Measurements from ENCODE around the gene RHBDF1.
"Not testable (repeated sequence)": the region's sequence is repeated elsewhere in the genome, so short reads cannot be mapped to it uniquely, and the experiment has no call there.

RHBDF1 gene

DNA sequence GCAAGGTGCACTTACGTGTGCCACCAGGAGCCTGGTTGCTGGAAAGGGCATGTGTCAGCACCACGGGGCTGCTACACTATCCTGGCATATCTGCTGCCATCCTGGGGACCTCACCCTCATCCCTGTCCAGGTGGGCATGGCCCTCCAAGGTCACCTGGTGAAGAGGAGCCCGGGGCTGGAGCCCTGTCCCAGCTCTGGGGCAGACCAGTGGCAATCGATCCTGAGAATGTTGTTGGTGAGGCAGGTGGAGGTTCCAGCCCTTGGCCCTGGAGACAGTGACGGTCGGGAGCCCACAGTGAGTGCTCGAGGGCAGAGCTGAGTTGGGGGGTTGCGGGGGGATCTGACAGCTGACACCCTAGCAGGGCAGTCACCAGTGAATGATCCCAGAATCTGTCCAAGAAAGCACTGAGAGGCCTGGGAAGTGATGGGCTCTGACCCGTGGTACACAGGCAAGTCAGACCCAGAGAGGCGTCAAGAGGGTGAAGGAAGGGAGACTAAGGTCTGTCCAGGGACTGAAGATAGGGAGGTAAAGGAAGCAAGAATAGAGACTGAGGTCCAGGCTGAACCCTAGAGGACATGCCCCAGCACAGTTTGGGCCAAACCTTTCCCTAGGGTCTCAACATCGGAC, 36.6 kb downstream of the RHBDF1 start:
- no peak for DNase-seq (ENCODE audit: low read depth)

DNA sequence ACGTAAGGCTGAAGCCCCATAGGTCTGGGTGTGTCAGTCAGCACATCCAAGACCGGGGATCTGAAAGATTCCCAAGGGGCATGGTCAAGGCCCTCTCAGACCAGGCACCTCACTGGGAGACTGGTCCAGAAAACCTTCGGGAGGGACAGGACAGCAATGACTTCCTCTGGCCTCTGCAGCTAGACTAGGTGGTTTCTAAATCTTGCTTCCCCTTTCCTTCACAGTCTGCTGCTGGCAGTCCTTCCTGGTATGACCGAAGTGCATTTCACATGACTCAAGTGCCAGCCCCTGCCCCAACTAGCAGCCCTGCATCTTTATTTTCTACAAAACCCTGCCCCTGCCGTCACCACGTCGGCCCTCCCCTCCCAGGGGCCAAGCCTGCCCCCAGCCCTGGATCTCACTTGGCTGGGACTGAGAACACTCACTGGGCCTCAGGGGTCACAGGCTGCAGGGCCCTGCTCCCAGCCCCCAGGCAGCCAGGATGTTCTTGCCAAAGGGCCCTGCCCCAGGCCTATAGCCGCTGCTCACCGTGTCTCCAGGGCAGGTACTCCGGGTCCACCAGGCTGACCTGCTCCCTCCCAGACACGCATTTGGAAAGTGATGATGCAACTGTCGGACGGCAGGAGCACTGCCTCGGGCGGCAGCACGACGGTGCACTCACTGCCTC, 37.3 kb downstream of the RHBDF1 start:
- DNase-seq (ENCODE audit: low read depth), result no peak

DNA sequence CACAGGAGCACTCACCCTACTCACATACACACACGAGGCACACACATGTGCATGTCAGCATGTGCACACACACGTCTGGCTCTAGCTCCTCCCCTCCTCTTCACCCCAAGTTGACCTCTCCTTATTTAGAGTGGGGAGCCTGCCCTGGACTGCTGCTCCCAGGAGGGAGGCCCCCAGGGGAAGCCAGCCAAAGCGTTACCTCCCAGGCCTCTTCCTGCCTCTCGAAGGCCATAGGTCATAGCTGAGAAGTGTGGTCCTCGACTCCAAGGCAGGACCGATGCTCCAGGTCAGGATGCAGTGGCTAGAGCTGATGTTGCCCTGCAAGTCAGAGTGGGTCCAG, 37.8 kb downstream of the RHBDF1 start:
- DNase-seq (ENCODE audit: low read depth), result no peak

DNA sequence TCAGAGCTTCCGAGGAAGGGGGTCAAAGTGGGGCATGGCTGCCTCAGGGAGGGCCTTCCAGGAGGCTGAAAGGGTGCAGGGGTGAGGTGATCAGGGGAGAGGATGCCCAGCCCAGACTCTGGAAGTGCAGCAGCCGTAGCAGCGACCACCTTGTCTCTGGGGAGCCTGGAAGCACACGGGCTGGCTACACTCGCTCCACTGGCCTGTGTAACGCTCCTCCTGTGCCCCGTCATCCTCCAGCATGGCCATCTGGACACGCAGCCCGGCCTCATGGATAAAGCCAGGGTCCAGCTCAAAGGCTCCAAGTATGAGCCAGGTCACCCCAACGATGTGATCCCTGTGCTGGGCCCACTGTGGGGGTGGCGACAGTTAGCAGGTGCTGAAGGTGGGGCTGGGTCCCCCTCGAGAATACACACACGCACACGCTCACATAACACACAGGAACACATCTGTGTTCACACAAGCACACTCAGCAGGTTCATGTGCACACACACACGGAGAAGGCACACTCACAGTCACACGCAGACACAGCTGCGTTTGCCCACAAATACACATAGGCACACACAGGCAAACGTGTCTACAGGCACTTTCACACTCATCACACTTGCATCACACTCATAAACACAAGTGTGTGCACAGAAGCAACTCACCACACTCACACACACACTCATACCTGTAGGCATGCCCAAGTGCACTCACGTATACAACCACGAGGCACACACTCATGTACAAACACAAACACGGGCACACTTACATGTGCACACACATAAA, 38.4 kb downstream of the RHBDF1 start:
- DNase-seq (ENCODE audit: low read depth), result no peak

DNA sequence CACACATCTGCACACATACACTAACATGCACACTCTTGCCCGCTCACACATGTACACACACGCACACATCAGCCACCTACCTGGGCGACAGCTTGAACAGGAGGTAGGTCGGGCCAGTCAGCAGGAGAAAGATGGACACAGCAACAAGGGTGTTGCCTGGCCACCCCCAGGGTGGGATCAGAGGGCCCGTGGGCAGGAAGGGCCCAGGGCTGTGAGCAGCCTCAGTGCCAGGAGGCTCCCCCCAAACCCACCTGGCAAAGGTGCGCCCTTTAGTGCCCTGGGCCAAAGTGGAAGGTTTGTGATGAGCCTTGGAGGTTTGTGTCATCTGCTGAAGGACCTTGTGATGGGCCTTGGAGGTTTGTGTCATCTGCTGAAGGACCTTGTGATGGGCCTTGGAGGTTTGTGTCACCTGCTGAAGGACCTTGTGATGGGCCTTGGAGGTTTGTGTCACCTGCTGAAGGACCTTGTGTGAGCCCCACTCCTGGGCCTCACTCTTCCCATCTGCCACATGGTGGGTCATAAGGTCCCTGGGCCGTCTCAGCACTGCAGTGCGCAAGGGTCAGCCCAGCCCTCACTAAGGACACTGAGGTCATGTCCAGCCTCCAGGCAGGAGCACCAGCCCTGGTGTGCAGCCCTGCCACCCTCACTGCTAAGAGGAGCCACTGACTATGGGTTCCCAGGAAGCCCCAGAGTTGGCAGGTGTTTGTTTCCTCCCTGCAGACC, 39.1 kb downstream of the RHBDF1 start:
- DNase-seq (ENCODE audit: low read depth), result not testable (repeated sequence)

DNA sequence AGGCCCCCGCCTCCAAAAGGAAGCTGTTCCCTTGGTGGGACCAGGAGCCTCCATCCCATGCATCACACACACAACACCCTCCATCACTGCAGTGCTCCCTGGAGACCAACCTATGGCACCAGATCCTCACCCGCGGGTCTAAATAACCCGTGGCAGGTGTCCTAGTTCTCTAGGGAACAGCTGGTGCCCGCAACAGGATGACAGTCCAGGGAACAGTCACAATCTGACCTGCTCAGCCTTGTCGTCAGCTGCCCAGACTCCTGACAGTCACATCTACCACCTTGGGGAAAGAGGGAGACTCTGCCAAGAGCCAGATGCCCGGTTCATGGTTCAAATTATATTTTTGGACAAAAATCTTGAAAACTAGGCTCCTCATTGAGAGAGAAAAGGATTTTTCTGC, 41.8 kb downstream of the RHBDF1 start:
- not testable (repeated sequence) for DNase-seq (ENCODE audit: low read depth)

DNA sequence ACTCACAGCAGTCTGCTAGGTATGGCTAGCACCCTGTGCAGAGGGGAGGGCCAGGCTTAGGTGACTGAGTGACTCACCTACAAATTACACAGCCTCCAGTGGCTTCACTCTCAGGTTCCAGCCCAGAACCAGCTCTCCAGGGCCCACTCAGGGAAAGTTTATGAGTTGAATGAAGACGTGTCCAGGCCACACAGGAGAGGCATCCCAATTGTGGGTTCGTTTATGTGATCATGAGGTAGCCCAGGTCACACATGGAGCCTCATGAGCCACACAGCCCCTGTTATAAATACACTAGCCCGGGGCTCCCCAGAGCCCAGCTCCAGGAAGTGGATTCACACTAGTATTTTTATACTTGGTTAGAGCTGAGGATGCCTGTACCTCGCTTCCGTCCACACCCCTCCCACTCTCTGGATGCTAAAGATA, 46.5 kb downstream of the RHBDF1 start:
- not testable (repeated sequence) for DNase-seq (ENCODE audit: low read depth)

DNA sequence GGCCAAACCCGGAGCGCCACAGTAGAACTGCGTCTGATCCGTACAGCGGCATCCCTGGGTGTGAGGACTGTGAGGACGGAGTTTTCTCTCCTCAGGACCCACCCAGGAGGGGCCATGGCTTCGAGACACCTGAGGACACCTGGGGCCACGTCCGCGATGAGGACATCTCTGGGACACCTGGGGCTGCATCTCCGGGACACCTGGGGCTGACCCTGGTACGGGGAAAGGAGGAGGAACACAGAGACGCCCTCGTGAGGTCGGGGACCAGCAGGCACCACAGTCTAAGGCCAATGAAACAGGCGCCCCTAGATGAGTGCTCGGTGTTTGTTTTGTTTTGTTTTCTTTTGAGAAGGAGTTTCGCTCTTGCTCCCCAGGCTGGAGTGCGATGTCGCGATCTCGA, 48.3 kb downstream of the RHBDF1 start:
- not testable (repeated sequence) for DNase-seq (ENCODE audit: low read depth)

DNA sequence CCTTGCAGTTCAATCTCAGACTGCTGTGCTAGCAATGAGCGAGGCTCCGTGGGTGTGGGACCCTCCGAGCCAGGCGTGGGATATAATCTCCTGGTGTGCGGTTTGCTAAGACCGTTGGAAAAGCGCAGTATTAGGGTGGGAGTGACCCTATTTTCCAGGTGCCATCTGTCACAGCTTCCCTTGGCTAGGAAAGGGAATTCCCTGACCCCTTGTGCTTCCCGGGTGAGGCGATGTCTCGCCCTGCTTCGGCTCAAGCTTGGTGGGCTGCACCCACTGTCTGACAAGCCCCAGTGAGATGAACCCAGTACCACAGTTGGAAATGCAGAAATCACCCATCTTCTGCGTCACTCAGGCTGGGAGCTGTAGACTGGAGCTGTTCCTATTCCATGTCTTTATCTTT, 51.5 kb downstream of the RHBDF1 start:
- not testable (repeated sequence) for DNase-seq (ENCODE audit: low read depth)

DNA sequence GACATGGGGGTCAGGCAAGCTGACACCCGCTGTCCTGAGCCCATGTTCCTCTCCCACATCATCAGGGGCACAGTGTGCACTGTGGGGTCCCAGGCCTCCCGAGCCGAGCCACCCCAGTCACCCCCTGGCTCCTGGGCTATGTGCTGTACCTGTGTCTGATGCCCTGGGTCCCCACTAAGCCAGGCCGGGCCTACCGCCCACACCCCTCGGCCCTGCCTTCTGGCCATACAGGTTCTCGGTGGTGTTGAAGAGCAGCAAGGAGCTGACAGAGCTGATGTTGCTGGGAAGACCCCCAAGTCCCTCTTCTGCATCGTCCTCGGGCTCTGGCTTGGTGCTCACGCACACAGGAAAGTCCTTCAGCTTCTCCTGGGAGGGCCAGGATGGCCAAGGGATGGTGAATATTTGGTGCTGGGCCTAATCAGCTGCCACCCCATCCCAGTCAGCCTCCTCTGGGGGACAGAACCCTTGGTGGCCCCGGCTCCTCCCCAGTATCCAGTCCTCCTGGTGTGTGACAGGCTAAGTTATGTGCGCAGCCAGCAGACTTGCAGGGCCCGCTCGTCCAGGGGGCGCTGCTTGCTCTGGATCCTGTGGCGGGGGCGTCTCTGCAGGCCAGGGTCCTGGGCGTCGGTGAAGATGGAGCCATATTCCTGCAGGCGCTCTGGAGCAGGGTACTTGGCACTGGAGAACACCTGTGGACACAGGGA, 55.2 kb downstream of the RHBDF1 start:
- not testable (repeated sequence) for DNase-seq (ENCODE audit: low read depth)

DNA sequence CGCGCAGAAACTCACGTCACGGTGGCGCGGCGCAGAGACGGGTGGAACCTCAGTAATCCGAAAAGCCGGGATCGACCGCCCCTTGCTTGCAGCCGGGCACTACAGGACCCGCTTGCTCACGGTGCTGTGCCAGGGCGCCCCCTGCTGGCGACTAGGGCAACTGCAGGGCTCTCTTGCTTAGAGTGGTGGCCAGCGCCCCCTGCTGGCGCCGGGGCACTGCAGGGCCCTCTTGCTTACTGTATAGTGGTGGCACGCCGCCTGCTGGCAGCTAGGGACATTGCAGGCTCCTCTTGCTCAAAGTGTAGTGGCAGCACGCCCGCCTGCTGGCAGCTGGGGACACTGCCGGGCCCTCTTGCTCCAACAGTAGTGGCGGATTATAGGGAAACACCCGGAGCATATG, 61.7 kb downstream of the RHBDF1 start:
- DNase-seq (ENCODE audit: low read depth), result not testable (repeated sequence)

DNA sequence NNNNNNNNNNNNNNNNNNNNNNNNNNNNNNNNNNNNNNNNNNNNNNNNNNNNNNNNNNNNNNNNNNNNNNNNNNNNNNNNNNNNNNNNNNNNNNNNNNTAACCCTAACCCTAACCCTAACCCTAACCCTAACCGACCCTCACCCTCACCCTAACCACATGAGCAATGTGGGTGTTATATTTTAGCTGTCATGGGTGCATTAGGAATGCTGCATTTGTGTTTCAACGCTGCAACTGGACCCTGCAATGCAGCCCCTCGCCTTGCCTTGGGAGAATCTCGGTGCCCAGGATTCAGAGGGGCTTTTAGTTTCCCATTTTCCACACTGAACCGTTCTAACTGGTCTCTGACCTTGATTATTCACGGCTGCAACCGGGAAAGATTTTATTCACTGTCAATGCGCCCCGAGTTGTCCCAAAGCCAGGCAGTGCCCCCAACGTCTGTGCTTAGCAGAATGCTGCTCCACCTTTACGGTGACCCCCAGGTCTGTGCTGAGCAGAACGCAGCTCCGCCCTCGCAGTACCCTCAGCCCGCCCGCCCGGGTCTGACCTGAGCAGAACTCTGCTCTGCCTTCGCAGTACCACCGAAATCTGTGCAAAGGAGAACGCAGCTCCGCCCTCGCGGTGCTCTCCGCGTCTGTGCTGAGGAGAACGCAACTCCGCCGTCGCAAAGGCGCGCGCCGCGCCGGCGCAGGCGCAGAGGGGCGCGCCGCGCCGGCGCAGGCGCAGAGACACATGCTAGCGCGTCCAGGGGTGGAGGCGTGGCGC, 62.3 kb downstream of the RHBDF1 start:
- DNase-seq (ENCODE audit: low read depth), result no peak
